ENCODE measurements around the gene RINL. TPM values are rescaled to one million over a fixed set of nuclear protein-coding genes. Genes with fewer than 3 reads are reported as not detected.

RINL gene
- total RNA-seq, 1 donor = 2.5 TPM

GRCh38 chr19:38899447-38900201, 21.5 kb upstream of the RINL start, which contains the start of the genes NFKBIB and SIRT2:
Gene NFKBIB (plus strand): TSS chr19:38899969. CDS start chr19:38900033, 64 bp downstream.
Gene SIRT2 (minus strand): TSS chr19:38899618. CDS start chr19:38899521, 97 bp downstream.
- Histone ChIP-seq H3K4me2 (ENCODE audit: insufficient read depth, low read length) (peak within 1 kb of the TSS; percentile 99), H3K4me1 (ENCODE audit: insufficient read depth, low read length) (peaks cover 17% of the 10 kb centered on the region), H3K36me3 (ENCODE audit: insufficient read depth, low read length) (peaks cover 2% of the 10 kb centered on the region), H2AFZ (ENCODE audit: low read length) (peak within 1 kb of the TSS; percentile 97), H4K20me1 (ENCODE audit: insufficient read depth, low read length) (peaks cover 6% of the 10 kb centered on the region), H3K27ac (ENCODE audit: low read depth, low read length) (peak within 1 kb of the TSS; percentile 91), H3K79me2 (ENCODE audit: insufficient read depth, low read length) (peaks cover 59% of the 10 kb centered on the region), H3K4me3 (ENCODE audit: insufficient read depth, low read length) (peak within 1 kb of the TSS; percentile 84), H3K27me3 (ENCODE audit: insufficient read depth, low read length) (no peaks in the 10 kb centered on the region), H3K9me3 (ENCODE audit: low read depth, low read length) (no peaks in the 10 kb centered on the region)
- TF ChIP-seq CTCF (IDR thresholded peaks at IDR 0.05; ENCODE audit: extremely low read depth, low read depth, low read length) = no peak
- DNase-seq (ENCODE audit: insufficient read length, low spot score, missing footprints) = peak; percentile 99

- peak; percentile 87 for DNase-seq (ENCODE audit: insufficient read length, low spot score, missing footprints)
- no peaks in the 10 kb centered on the region for H3K27me3 ChIP-seq (ENCODE audit: insufficient read depth, low read length)
Observed at GRCh38 chr19:38898788-38899446, 20.8 kb upstream of the RINL start.

GRCh38 chr19:38894968-38895367, 16.9 kb upstream of the RINL start:
- H2AFZ ChIP-seq (ENCODE audit: low read length) = no peak overlapping the region
- peaks cover 36% of the 10 kb centered on the region for H3K79me2 ChIP-seq (ENCODE audit: insufficient read depth, low read length)
- H3K27me3 ChIP-seq (ENCODE audit: insufficient read depth, low read length) = no peaks in the 10 kb centered on the region
- DNase-seq (ENCODE audit: insufficient read length, low spot score, missing footprints) = peak; percentile 62
- no peak overlapping the region for H3K4me3 ChIP-seq (ENCODE audit: insufficient read depth, low read length)
- TF ChIP-seq CTCF (IDR thresholded peaks at IDR 0.05; ENCODE audit: extremely low read depth, low read depth, low read length) = no peak
- H3K9me3 ChIP-seq (ENCODE audit: low read depth, low read length) = no peaks in the 10 kb centered on the region
- H4K20me1 ChIP-seq (ENCODE audit: insufficient read depth, low read length) = peaks cover 6% of the 10 kb centered on the region
- H3K27ac ChIP-seq (ENCODE audit: low read depth, low read length) = no peak overlapping the region
- H3K4me1 ChIP-seq (ENCODE audit: insufficient read depth, low read length) = peaks cover 7% of the 10 kb centered on the region
- no peaks in the 10 kb centered on the region for H3K36me3 ChIP-seq (ENCODE audit: insufficient read depth, low read length)
- no peak overlapping the region for H3K4me2 ChIP-seq (ENCODE audit: insufficient read depth, low read length)

More at GRCh38 chr19:38898788-38899446, 20.8 kb upstream of the RINL start:
- Histone ChIP-seq H3K27ac (ENCODE audit: low read depth, low read length) (peak overlapping the region; percentile 79), H4K20me1 (ENCODE audit: insufficient read depth, low read length) (peaks cover 6% of the 10 kb centered on the region), H3K4me3 (ENCODE audit: insufficient read depth, low read length) (peak overlapping the region; percentile 84), H3K79me2 (ENCODE audit: insufficient read depth, low read length) (peaks cover 59% of the 10 kb centered on the region), H3K4me2 (ENCODE audit: insufficient read depth, low read length) (peak overlapping the region; percentile 99), H3K36me3 (ENCODE audit: insufficient read depth, low read length) (no peaks in the 10 kb centered on the region), H3K9me3 (ENCODE audit: low read depth, low read length) (no peaks in the 10 kb centered on the region), H2AFZ (ENCODE audit: low read length) (peak overlapping the region; percentile 97), H3K4me1 (ENCODE audit: insufficient read depth, low read length) (peaks cover 17% of the 10 kb centered on the region)
- no peak for TF ChIP-seq CTCF (IDR thresholded peaks at IDR 0.05; ENCODE audit: extremely low read depth, low read depth, low read length)

- DNase-seq (ENCODE audit: insufficient read length, low spot score, missing footprints) = peak; percentile 66
- Histone ChIP-seq H3K79me2 (ENCODE audit: insufficient read depth, low read length) (peaks cover 26% of the 10 kb centered on the region), H2AFZ (ENCODE audit: low read length) (no peak overlapping the region), H4K20me1 (ENCODE audit: insufficient read depth, low read length) (peaks cover 6% of the 10 kb centered on the region), H3K36me3 (ENCODE audit: insufficient read depth, low read length) (peaks cover 7% of the 10 kb centered on the region), H3K4me3 (ENCODE audit: insufficient read depth, low read length) (no peak overlapping the region), H3K27ac (ENCODE audit: low read depth, low read length) (no peak overlapping the region), H3K4me1 (ENCODE audit: insufficient read depth, low read length) (peaks cover under 1% of the 10 kb centered on the region), H3K9me3 (ENCODE audit: low read depth, low read length) (no peaks in the 10 kb centered on the region), H3K4me2 (ENCODE audit: insufficient read depth, low read length) (no peak overlapping the region), H3K27me3 (ENCODE audit: insufficient read depth, low read length) (no peaks in the 10 kb centered on the region)
- TF ChIP-seq CTCF (IDR thresholded peaks at IDR 0.05; ENCODE audit: extremely low read depth, low read depth, low read length) = no peak
Observed at GRCh38 chr19:38893341-38893771, 15.3 kb upstream of the RINL start.
